Gastrocnemius medialis (tissue), 4 donors: ENCODE data around the gene SYT1.

Experiments used
- POLR2A ChIP-seq, 2 donors: fragments of 450-650 bp; IDR thresholded peaks; one replicate each; pipeline ENCODE4 v1.6.1; 2017; ENCODE audit warnings: antibody characterized with exemption in 2 of 2, mild to moderate bottlenecking in 2 of 2, moderate library complexity in 2 of 2
- TF ChIP-seq, protein P1 (sequence below), 5 experiments: fragments of 450-650 bp in 3 of 5; fragments of 200-600 bp in 2 of 5; sonication (generic) in 2 of 5; IDR thresholded peaks in 4 of 5; conservative IDR thresholded peaks in 1 of 5; 1 replicate in 4 of 5; 2 replicates in 1 of 5; pipeline ENCODE4 v1.5.1; 2016 to 2019; ENCODE audit warnings: antibody characterized with exemption in 5 of 5, mild to moderate bottlenecking in 3 of 5, moderate library complexity in 3 of 5

DNA sequence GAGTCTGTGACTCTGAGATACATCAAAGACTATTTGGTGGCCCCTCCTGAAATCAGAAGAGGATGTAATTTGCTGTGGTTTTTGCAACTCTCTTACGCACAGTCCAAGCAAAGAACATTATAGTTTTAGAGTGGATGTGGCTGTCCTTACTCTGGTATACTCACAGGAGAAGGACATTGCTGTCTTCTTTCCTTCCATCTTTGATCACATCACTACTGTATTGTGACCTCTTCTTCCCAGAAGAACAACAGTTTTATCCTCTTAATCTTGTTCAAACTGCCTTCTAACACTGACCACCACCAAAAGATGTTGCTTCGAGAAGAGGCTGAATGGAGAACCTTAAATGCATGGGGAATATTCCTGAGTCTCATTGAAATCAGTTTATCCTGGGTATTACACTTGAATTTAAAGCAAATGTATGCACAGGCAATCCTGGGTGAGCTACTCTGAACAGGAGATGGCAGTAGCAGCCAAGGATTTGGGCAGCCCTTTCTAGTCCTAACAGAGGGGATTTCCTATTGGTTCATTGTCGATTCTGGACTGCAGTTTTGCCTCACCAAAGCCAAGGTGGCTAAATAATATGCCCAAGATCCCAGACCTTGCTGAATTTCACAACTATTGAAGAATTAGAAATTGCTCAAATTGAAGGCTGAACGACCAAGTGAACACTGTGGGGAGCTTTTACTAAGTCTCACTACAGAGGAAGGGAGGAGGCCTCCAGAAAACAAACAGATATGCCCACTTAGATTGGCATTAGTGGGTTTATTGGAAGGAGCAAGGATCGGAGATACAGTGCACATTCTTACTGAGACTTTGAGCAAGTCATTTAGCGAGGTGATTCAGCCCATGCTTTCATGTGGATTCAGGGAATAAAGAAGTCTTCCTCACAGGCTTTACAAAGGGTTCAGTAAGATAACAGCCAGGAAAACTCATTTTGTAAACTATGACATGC, 543.4 kb downstream of the SYT1 start:
- TF ChIP-seq, protein P1, sequence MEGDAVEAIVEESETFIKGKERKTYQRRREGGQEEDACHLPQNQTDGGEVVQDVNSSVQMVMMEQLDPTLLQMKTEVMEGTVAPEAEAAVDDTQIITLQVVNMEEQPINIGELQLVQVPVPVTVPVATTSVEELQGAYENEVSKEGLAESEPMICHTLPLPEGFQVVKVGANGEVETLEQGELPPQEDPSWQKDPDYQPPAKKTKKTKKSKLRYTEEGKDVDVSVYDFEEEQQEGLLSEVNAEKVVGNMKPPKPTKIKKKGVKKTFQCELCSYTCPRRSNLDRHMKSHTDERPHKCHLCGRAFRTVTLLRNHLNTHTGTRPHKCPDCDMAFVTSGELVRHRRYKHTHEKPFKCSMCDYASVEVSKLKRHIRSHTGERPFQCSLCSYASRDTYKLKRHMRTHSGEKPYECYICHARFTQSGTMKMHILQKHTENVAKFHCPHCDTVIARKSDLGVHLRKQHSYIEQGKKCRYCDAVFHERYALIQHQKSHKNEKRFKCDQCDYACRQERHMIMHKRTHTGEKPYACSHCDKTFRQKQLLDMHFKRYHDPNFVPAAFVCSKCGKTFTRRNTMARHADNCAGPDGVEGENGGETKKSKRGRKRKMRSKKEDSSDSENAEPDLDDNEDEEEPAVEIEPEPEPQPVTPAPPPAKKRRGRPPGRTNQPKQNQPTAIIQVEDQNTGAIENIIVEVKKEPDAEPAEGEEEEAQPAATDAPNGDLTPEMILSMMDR (IDR thresholded peaks at IDR 0.05 in 4 of 5, conservative IDR thresholded peaks at IDR 0.05 in 1 of 5): peak in 2 of 5 experiments; percentile 11 to 27
- no peak for TF ChIP-seq POLR2A (IDR thresholded peaks at IDR 0.05)
